RWPE1 (cell line): ENCODE results near the gene DGCR2.
A peak's percentile ranks its signal among the peaks of the same experiment; 100 is the strongest.
"Not testable (repeated sequence)": the region's sequence is repeated elsewhere in the genome, so short reads cannot be mapped to it uniquely, and the experiment has no call there.

ENCODE experiments used
- CTCF ChIA-PET: fragments of 350-600 bp; sonication (Branson Sonifier 250); formaldehyde crosslinking; extraction: SDS; loops from one replicate; lab custom pipeline; 2021; lab: Yijun Ruan, JAX
- POLR2A ChIA-PET: fragments of 400-600 bp; formaldehyde crosslinking; extraction: SDS; loops from one replicate; lab custom pipeline; 2020; ENCODE audit warnings: antibody characterized with exemption; ENCODE audit not compliant: low non-redundant PET; lab: Yijun Ruan, JAX
- DNase-seq: peaks from one replicate; pipeline ENCODE4 v3.0.0; 2012; ENCODE audit warnings: low spot score
- H3K27ac ChIP-seq: fragments of 450-650 bp; 2 replicates; pipeline ENCODE4 v1.5.1; 2017
- TF ChIP-seq, protein P1 (sequence below): fragments of 450-650 bp; conservative IDR thresholded peaks from 2 replicates; pipeline ENCODE4 v1.5.1; 2017; ENCODE audit warnings: low read depth, mild to moderate bottlenecking

The DGCR2 gene

DNA sequence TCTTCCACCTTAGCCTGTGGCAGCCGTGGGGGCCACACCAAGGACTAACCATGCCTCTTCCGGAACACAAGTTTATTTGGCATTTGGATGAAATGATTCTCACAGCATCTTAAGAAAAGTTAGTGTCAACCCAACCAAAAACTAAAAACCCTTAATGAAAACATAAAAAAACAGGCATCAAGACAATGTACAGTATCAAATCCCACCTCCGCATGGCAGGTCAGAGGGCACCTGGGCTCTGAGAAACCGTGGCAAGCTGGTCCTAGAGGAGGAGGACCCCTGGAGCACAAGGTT, 86.0 kb downstream of the DGCR2 start:
- ChIA-PET POLR2A (no interaction called here), CTCF (no interaction called here)
- no peak overlapping the region for H3K27ac ChIP-seq
- DNase-seq = no peak
- TF ChIP-seq, protein P1, sequence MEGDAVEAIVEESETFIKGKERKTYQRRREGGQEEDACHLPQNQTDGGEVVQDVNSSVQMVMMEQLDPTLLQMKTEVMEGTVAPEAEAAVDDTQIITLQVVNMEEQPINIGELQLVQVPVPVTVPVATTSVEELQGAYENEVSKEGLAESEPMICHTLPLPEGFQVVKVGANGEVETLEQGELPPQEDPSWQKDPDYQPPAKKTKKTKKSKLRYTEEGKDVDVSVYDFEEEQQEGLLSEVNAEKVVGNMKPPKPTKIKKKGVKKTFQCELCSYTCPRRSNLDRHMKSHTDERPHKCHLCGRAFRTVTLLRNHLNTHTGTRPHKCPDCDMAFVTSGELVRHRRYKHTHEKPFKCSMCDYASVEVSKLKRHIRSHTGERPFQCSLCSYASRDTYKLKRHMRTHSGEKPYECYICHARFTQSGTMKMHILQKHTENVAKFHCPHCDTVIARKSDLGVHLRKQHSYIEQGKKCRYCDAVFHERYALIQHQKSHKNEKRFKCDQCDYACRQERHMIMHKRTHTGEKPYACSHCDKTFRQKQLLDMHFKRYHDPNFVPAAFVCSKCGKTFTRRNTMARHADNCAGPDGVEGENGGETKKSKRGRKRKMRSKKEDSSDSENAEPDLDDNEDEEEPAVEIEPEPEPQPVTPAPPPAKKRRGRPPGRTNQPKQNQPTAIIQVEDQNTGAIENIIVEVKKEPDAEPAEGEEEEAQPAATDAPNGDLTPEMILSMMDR = no peak

DNA sequence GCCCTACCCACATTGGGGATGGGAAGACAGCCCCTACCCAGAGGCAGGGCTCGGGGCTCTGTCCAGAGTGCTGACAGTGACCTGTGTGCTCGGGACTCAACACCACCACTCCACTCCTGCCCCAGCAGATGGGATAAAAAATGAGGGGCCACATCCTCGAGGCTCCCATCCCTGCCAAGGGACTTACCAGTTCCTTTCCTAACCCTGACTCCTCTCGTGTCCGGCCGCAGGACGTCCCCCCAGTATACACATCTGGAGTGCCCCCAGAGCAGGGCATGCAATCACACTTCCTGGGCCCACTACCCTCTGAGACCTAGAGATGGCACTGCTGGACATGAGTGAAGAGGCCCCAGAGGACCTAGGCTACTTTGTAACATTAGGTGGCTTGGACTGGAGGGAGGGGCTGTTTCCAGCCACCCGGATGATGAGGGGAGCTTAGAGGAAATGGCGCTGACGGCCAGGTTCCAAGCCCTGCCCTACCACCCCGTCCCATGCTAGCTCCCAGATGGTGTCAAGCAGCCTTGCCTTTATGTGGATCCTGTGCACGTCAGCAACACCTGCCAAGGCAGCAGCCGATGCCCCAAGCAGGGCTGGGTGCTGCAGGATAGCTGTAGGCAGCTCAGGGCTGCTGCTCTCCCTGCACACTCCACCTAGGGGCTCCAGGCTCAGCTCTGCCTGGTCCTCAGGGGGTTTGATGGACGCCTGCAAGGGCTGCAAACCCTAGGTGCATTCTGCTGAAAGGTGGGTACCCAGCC, 86.6 kb downstream of the DGCR2 start:
- H3K27ac ChIP-seq = no peak overlapping the region
- POLR2A ChIA-PET = no interaction called here
- CTCF ChIA-PET = interaction anchor here (0.7 kb wide), 1 partner anchor 9 kb away, joined by 3 read pairs; no protein-coding TSS in a partner anchor
- DNase-seq = no peak
- TF ChIP-seq, protein P1 = peak; percentile 20; the same call in 1 of the 2 replicates

DNA sequence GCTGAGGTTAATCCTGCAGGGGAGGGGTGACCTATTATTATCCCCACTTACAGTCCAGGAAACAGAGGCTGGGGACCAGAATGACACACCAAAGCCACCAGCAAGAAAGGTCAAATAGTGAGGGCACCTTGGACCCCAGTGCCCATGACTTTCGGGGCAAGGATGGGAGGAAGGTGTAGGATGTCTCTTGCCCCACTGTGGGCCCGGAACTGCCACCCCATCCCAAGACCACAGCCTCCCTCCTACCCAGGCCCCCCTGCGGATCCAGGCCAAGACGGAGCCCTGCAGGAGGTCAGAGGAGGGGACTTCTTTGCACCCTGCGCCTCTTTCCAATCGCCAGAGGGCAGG, 87.1 kb downstream of the DGCR2 start:
- H3K27ac ChIP-seq, POLR2A ChIA-PET, DNase-seq: not testable (repeated sequence)
- CTCF ChIA-PET = interaction anchor here (0.7 kb wide), 1 partner anchor 8 kb away, joined by 3 read pairs; no protein-coding TSS in a partner anchor

DNA sequence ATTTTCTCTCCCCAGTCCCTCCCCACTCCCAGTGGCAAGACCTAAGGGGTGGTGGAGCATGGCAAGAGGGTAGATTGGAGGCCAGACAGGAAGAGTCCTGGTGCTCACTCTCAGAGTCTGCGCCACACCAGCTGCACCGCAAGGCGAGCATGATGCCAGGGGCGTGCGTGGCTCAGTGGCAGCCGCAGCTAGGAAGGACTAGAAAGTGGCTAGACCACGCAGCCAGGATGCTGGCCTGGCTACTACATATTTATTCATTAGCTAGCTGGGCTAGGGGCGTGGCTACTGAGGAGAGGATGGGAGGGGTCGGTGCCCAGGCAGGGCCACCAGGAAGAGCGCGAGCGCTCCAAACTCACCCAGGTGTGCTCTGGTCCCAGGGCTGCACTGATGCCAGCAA, 87.5 kb downstream of the DGCR2 start:
- POLR2A ChIA-PET = not testable (repeated sequence)

DNA sequence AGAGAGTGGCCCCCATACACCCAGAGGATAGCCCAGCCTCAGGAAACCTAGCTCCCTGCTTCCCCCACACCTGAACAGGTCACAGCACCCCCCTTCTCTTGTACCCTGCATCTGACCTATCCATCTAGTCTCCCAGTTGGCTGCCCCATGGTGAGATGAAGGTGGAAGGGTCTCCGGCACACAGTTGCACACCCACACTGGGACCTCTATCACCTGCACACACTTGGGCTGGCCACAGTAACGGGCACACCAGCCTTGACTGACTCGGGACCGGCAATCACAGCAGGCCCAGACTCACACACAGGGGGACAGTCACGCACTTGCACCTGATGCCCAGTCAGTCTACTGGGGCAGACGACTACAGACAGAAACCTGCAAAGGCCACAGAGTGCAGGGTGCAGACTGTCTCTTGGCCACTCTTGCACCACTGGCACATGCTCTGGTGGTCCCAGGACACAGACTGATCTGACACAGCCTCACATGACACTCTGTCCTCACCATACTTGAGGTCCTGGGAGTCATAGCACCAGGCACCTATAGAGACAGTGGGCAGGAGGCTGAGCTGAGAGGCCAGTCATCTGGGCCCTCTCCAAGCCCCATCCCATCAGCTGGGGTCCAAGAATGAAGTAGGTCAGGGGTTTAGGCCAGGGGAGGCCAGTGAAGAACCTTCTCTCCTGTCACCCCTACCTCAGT, 88.0 kb downstream of the DGCR2 start:
- CTCF ChIA-PET = interaction anchor here (0.6 kb wide), 1 partner anchor 85 kb away, joined by 5 read pairs; no protein-coding TSS in a partner anchor
- POLR2A ChIA-PET, H3K27ac ChIP-seq, DNase-seq: not testable (repeated sequence)

More for the DNA sequence above, 87.5 kb downstream of the DGCR2 start:
- DNase-seq, H3K27ac ChIP-seq, CTCF ChIA-PET: not testable (repeated sequence)

DNA sequence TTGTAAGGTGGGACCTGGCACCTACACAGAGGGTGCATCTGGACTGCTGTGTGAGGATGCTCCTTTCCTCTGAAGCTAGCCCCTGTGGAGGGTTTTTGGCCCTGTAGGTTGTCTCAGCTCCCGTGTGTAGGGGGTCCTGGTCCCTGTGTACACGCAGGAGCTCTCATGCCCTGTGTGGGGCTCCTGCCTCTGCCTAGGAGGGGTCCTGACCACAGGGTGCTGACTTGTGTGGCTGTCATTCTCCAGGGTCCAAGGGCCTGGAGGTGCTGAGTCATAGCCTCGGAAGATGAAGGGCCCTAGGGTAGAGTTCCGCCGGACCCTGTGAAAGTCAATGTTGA, 88.7 kb downstream of the DGCR2 start:
- DNase-seq, H3K27ac ChIP-seq, POLR2A ChIA-PET: not testable (repeated sequence)
- CTCF ChIA-PET = interaction anchor here (0.6 kb wide), 1 partner anchor 85 kb away, joined by 5 read pairs; no protein-coding TSS in a partner anchor

DNA sequence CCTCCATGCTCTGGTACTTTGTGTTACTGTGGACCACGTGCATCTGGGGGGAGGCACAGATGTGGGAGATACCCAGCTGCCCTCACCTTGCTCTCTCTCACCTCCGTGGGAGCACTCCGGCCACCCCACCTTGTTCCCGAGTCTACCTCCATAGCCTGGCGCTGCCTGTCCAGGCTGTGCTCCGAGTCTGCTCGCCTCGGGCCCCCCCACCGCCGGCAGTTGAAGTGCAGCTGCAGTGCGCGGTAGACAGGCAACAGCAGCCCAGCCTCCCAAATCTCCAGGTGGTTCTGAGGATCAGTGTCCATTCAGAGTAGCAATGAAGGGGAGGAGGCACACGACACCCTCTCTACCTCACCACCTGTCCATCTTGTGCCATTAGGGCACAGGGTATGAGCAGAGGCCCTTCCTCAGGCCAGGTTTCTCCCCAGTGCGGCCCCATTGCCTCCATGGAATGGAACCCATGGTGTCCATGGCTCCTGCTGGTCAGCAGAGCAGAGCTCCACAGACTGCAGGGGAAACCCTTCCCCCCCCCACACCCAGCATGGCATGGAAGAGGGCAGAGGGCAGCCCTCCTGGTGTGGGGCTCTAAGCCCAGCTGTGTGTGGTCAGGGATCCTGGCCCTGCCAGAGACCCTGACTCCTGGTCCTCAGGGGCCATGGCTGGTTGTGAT, 89.2 kb downstream of the DGCR2 start:
- POLR2A ChIA-PET, H3K27ac ChIP-seq, DNase-seq: not testable (repeated sequence)
- CTCF ChIA-PET = interaction anchor here (0.6 kb wide), 1 partner anchor 84 kb away, joined by 5 read pairs; no protein-coding TSS in a partner anchor

DNA sequence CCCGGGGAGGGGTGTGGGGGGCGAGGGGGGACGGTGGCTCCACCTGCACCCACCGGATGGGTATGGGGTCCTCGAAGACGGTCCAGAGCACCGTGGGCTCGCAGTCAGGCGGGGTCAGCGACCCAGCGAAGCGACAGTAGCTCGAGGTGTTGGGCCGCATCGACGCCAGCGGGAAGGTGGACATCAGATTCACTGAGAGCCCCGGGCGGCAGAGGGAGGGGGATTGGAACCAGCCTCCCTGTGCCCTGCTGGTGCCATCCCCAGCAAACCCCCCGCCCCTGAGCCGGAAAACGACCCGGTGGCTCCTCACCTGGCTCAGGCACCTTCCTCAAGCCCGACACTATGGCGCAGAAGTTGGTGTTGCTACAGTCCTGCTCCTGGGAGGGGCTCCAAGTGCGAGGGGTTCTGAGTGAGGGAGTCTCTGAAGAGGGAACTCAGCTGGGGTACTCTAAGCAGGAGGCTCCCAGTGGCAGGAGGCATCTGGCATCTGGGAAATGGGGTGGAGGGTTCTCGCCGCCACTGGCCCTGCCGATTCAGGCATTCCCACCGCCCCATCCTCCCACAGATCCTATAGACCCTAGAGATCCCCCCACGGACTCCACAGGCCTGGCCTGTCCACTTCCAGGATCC, 89.9 kb downstream of the DGCR2 start:
- CTCF ChIA-PET, POLR2A ChIA-PET, H3K27ac ChIP-seq, DNase-seq: not testable (repeated sequence)

DNA sequence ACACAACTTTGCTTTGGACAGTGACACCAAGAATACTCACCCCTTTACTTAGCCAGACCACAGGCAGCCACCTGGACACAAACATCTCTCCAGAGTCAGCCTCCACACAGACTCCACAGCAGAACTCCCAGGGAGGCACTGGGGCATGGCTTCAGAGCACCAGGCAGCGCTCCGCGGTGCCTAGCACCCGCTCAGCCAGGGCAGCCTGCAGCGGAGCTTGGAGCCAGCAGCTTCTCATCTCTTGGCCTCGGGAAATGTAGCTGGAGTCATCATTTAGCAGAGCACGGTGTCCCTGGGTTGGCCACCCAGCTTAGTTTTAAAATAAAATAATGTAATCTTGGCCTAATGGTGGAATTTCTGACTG, 91.3 kb downstream of the DGCR2 start:
- CTCF ChIA-PET, H3K27ac ChIP-seq, DNase-seq, POLR2A ChIA-PET: not testable (repeated sequence)

DNA sequence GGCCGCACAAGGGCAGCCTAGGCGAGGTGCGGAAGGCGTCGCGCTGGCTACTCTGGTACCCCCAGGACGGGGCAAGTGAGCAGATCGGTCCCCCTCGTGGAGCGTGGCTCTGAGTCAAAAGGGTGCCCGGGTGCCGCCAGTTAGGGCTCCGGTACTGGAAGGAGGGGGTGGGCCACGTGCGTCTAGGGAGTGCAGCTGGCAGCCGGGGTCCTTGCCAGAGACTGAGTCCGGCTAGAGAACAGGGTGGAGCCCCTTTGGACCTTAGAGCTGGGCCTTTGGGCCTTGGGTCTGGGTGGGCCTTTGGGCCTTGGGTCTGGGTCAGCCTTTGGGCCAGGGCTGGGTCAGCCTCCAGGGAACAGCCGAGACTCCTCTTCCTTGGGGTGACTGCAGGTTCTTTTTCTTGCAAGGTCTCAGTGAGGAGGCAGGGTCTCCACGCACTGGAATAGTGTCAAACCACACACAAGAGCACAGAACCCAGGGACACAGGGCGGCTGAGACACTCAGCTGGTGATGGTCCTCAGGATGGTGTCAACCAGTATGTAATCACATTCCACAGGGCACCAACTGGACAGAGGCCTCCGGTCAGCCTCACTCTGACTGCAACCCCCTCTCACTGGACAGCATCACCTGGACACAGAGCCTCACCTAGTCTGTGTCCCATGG, 91.9 kb downstream of the DGCR2 start:
- POLR2A ChIA-PET, H3K27ac ChIP-seq, DNase-seq, CTCF ChIA-PET: not testable (repeated sequence)

DNA sequence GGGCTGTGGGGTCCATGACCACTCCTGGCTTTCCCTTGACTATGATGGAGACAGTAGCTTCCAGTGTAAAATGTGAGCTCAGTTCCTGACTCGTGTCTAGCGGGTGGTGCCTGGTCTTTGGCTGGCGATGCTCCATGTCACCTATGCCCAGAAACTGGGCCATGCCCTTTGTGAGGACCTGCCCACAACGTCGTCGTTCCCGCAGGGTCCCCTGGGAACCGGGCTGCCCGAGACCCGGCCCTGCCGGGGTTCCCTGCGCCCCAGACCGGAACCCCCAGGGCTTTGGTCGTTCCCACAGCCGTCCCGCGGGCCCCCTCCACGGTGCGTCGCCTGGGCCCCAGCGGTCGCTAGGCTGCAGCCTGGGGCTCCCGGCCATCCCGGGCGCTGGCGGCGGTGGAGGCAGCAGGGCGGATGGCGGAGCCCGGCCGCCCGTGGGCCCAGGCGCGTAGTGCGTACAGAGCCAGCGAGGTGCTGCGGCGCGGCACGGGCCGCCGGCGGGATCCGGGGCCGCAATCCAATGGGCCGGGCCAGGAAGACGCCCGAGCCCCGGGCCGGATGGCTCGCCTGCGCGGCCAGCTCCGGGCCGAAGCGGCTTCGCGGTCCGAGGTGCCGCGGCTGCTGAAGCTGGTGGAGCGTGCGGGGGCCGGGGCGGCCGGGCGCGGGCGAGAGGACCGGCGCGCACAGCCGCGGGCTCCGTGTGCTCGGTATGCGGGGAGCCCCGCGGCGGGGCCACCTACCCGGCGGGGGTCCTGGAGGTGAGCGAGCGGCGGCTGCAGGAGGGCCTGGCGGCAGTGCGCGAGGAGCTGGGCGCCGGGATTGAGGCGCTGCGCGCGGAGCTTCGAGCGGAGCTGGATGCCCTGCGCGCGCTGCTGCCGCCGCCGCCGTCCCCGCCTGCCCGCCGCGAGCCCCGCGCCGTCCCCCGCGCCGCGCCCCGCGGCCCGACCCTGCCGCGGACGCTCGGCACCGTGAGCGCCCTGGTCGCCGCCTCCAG, 92.8 kb downstream of the DGCR2 start:
- POLR2A ChIA-PET, DNase-seq, CTCF ChIA-PET: not testable (repeated sequence)

DNA sequence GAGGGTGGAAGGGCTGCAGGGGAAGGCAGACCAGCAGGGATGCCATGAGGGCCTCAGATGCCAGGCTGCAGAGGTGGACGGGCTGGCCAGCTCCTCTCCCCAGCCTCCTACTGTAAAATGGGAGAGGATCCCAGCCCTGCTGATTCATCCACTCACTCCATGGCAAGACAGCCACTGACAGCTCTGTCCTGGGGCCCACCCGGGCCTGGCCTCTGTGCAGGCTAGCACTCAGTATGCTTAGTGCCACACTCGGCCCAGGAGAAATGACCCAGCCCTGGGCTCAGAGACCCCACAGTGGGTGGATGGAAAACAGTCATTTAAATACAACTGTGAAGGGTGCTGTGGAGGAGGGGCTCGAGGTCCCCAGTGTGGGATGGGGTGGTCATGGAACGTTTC, 94.2 kb downstream of the DGCR2 start:
- CTCF ChIA-PET, DNase-seq, H3K27ac ChIP-seq, POLR2A ChIA-PET: not testable (repeated sequence)

More for the DNA sequence above, 92.8 kb downstream of the DGCR2 start:
- H3K27ac ChIP-seq = not testable (repeated sequence)
